ENCODE results near the gene CTNS. TPM values are rescaled to one million over a fixed set of nuclear protein-coding genes. Genes with fewer than 3 reads are reported as not detected.
"Not testable (repeated sequence)": the region's sequence is repeated elsewhere in the genome, so short reads cannot be mapped to it uniquely, and the experiment has no call there.

The CTNS gene
- total RNA-seq, 1 donor from 2014 or later = 6.4 TPM

DNA sequence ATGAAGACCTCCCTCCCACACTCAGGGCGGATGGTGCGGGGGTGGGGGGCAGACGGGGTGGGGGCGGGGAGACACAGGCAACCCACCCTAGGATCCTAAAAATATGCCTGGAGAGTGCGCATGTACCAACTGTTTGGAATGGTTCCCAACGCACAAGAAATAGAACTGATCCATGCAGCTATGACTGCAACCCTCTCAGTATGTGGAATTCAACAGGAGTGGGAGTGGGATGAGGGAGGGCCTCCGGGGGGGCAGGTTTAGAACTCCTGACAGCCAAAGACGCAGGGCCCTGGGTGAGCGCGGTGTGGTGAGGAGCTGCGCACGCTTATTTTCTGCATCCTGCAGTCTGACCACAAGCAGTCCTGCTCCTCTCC, 60.5 kb downstream of the CTNS start:
- no peak for DNase-seq (ENCODE audit: low spot score)
- intact Hi-C loops (cut with DNase I) = no loop called here

- intact Hi-C loops (cut with DNase I) = no loop called here
- DNase-seq (ENCODE audit: low spot score) = no peak
Observed at GRCh38 chr17:3698139-3698538, 61.6 kb downstream of the CTNS start.

GRCh38 chr17:3699951-3700350, 63.4 kb downstream of the CTNS start:
- no peak for DNase-seq (ENCODE audit: low spot score)
- intact Hi-C loops (cut with DNase I) = no loop called here

- intact Hi-C loops (cut with DNase I); DNase-seq (ENCODE audit: low spot score): not testable (repeated sequence)
Observed at GRCh38 chr17:3702041-3702539, 65.5 kb downstream of the CTNS start.

DNA sequence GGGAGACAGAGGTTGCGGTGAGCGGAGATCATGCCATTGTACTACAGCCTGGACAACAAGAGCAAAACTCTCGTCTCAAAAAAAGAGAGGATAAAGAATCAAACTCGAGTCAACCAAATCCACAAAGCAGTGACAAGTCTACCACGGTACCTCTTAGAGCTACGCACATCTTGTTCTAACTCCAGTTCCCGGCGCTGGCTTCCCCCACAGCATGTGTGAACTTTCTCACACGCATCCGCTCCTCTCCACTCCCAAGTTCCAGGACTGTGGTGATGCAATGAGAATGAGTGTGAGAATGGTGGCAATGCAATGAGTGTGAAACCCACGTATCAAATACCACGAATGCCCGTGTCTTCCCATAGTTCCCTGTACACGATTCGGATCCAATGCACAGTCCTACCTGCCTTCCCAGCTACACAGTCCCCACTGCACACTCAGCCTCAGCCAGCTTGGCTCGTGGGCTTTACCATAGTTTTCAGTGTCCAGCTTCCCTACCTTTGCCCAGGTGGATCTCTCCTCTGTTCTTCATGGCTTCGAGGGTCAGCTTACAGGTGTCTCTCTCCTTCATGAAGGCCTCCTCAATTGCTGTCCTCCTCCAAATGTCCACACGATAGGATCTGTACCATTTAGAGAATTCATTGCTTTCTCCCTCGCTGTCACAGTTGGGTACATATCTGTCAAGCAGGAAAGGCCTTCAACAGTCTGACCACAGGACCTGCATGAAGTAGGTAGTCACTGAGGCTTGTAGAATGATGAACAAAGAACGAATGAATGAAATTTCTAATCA, 68.6 kb downstream of the CTNS start:
- DNase-seq (ENCODE audit: low spot score) = no peak
- intact Hi-C loops (cut with DNase I) = no loop called here

GRCh38 chr17:3705718-3705984, 69.1 kb downstream of the CTNS start:
- DNase-seq (ENCODE audit: low spot score); intact Hi-C loops (cut with DNase I): not testable (repeated sequence)

DNA sequence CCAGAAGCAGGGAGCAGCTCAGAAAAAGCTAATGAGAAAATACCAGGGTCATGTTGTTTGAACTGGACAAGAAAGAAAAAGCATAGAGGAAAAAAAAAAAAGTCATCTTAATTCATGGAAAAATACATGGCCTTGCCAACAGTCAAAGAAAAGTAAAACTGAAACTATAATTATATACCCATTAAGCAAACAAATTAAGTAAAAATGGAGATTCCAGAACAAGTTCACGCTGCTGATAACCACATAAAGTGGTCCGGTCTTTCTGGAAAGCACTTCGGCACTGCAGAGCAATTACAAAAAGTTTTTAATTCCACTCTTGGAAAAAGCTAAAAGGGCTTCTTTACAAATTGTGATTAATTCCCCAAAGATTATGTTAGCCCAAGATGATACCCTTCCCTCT, 71.8 kb downstream of the CTNS start:
- intact Hi-C loops (cut with DNase I) = no loop called here
- no peak for DNase-seq (ENCODE audit: low spot score)

DNA sequence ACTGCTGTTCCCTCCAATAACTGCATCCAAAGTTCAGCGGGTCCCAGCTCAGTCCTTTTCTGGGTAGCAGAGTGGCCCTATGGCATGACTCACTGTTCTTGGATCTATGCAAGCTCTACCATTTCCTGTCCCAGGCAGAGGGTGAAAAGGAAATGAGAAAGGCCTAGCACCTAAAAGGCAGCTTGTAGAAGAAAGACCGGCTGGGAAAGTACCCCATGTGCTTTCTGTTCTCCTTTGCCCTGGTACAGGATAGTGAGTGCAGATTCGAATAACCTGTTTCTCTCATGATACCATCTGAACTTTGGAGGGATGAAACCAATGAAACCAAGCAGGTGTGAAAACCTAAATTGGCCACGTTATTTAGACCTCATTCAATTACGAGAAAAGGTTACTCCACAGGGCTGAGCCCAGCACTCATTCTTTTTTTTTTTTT, 74.4 kb downstream of the CTNS start:
- intact Hi-C loops (cut with DNase I) = no loop called here
- no peak for DNase-seq (ENCODE audit: low spot score)

Other genes starting within 250 kb of the CTNS start
- gene OR1E1, start 238.3 kb upstream of the CTNS start, total RNA-seq = not detected
- not detected for gene OR3A3, start 225.4 kb upstream of the CTNS start, total RNA-seq
- not detected for gene OR1E2, start 202.9 kb upstream of the CTNS start, total RNA-seq
- gene SPATA22, start 164.9 kb upstream of the CTNS start, total RNA-seq = not detected
- 0.94 TPM for gene ASPA, start 160.8 kb upstream of the CTNS start, total RNA-seq
- 1.0 TPM for gene TRPV3, start 78.9 kb upstream of the CTNS start, total RNA-seq
- 4.8 TPM for gene TRPV1, start 27.3 kb upstream of the CTNS start, total RNA-seq
- 4.8 TPM for gene SHPK, start 510 bp upstream of the CTNS start, total RNA-seq
- 158 TPM for gene TAX1BP3, start 31.8 kb downstream of the CTNS start, total RNA-seq
- 54.0 TPM for gene EMC6, start 32.1 kb downstream of the CTNS start, total RNA-seq
- gene P2RX5, start 59.4 kb downstream of the CTNS start, total RNA-seq = 37.9 TPM
- 0.30 TPM for gene HASPIN, start 87.1 kb downstream of the CTNS start, total RNA-seq
- gene ITGAE, start 164.4 kb downstream of the CTNS start, total RNA-seq = 20.3 TPM
- 32.8 TPM for gene NCBP3, start 209.5 kb downstream of the CTNS start, total RNA-seq